ENCODE results near the gene FBXO5.

FBXO5 gene

DNA sequence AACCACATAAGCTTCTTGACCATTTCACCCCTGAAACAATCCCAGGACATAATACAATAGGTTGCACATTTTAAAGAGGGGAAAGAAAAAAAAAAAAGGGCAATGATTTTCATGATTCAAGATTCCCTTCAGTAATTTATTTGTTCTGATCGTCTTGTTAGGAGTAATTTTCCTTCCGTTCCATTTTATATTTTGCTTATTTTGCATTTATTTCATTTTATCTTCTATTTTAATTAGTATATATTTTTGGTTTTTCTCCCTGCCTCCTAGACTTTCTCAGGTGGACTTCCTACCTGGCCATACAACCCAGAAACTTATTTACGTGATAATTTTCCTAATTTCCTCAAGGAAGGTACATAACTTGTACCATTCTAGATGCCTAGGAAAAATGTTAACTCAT, 32.6 kb downstream of the FBXO5 start:
- no peaks in the 10 kb centered on the region for H3K36me3 ChIP-seq (ENCODE audit: control insufficient read depth, insufficient read depth, low read length)
- no peaks in the 10 kb centered on the region for H3K9me3 ChIP-seq (ENCODE audit: control insufficient read depth, low read length)
- no peak overlapping the region for H3K4me3 ChIP-seq (ENCODE audit: extremely low read depth, insufficient read depth, low read length, poor library complexity, severe bottlenecking)
- WGBS, 2 experiments (ENCODE audit: insufficient coverage in 2 of 2): 100% methylated on average over 1 of the region's 3 CpGs; no CpG with 5 or more reads in 1 of the 2 experiments
- peaks cover 5% of the 10 kb centered on the region for H3K4me1 ChIP-seq (ENCODE audit: control insufficient read depth, insufficient read depth, low read length, poor library complexity, severe bottlenecking)
- H3K27ac ChIP-seq (ENCODE audit: low read depth, low read length, severe bottlenecking): no peak overlapping the region

DNA sequence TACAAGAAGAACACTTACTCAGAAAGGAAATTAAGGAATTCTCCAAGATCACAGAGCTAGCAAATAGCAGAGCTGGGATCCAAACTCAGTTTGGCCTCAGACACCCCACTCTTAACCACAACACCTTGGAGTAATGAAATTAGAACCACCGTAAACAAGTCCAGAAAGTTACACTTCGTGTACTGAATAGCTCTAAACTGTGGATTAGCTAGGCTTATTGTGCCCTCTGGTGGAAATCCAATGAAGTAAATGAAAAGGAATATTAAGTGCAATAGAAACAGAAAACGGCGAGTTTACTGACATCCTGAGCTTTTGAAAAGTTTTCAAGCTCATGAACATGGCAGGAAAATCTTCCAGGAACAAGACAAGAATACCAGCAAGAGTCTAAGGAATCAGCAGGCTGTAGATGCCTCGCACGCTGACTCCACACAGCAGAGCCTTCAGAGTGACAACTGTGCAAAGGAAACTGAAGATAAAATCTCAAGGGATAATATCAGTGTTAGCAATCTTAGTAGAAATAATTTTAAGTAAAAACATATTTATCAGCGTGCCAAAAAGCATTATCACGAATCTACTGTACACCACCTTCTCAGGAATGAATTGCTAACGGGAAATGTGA, 34.6 kb downstream of the FBXO5 start:
- 54 to 61% methylated on average over 6 to 7 of the region's 9 CpGs for WGBS, 2 experiments (ENCODE audit: insufficient coverage in 2 of 2)
- Histone ChIP-seq H3K9me3 (ENCODE audit: control insufficient read depth, low read length) (no peaks in the 10 kb centered on the region), H3K27ac (ENCODE audit: low read depth, low read length, severe bottlenecking) (no peak overlapping the region), H3K4me3 (ENCODE audit: extremely low read depth, insufficient read depth, low read length, poor library complexity, severe bottlenecking) (no peak overlapping the region), H3K4me1 (ENCODE audit: control insufficient read depth, insufficient read depth, low read length, poor library complexity, severe bottlenecking) (peaks cover 5% of the 10 kb centered on the region), H3K36me3 (ENCODE audit: control insufficient read depth, insufficient read depth, low read length) (no peaks in the 10 kb centered on the region)

DNA sequence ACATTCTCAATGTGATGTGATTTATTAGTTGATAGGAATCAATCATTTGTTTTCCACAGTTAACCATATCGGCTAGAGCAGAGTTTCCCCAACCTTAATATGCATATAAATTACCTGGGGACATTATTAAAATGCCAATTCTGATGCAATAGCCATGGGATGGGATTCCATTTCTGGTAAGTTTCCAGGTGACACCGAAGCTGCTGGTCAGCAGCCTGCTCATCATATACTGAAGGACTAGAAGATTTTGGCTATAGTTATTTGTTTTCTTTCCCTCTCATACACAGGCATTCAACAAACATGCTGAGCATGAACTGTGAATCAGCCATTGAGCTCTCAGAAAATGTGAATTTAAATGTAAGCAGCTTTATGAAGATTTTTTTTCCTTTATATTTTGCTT, 35.8 kb downstream of the FBXO5 start:
- no peaks in the 10 kb centered on the region for H3K36me3 ChIP-seq (ENCODE audit: control insufficient read depth, insufficient read depth, low read length)
- WGBS, 2 experiments (ENCODE audit: insufficient coverage in 2 of 2): no CpG with 5 or more reads among the region's 2 CpGs
- no peak overlapping the region for H3K27ac ChIP-seq (ENCODE audit: low read depth, low read length, severe bottlenecking)
- no peak overlapping the region for H3K4me3 ChIP-seq (ENCODE audit: extremely low read depth, insufficient read depth, low read length, poor library complexity, severe bottlenecking)
- H3K4me1 ChIP-seq (ENCODE audit: control insufficient read depth, insufficient read depth, low read length, poor library complexity, severe bottlenecking): no peaks in the 10 kb centered on the region
- no peaks in the 10 kb centered on the region for H3K9me3 ChIP-seq (ENCODE audit: control insufficient read depth, low read length)

DNA sequence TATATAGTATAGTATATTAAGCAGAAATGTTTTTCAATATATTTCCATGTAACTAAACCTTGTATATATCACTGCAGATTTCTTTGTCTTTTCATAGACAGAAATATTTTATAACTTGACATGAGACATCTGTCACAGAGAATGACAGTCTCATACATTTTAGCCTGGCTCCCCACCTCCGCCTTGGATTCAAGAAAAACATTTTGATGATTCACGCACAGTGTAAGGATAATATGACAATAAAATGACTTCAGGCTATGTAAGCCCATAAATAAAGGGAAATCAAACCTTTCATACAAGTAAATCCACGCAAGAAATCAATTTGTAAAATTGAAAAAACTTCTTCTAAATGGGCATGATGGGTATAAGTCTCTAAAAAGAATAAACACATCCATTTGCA, 36.4 kb downstream of the FBXO5 start:
- no CpG with 5 or more reads among the region's 3 CpGs for WGBS, 2 experiments (ENCODE audit: insufficient coverage in 2 of 2)
- no peaks in the 10 kb centered on the region for H3K36me3 ChIP-seq (ENCODE audit: control insufficient read depth, insufficient read depth, low read length)
- no peak overlapping the region for H3K4me3 ChIP-seq (ENCODE audit: extremely low read depth, insufficient read depth, low read length, poor library complexity, severe bottlenecking)
- no peaks in the 10 kb centered on the region for H3K9me3 ChIP-seq (ENCODE audit: control insufficient read depth, low read length)
- H3K4me1 ChIP-seq (ENCODE audit: control insufficient read depth, insufficient read depth, low read length, poor library complexity, severe bottlenecking): no peaks in the 10 kb centered on the region
- H3K27ac ChIP-seq (ENCODE audit: low read depth, low read length, severe bottlenecking): no peak overlapping the region

DNA sequence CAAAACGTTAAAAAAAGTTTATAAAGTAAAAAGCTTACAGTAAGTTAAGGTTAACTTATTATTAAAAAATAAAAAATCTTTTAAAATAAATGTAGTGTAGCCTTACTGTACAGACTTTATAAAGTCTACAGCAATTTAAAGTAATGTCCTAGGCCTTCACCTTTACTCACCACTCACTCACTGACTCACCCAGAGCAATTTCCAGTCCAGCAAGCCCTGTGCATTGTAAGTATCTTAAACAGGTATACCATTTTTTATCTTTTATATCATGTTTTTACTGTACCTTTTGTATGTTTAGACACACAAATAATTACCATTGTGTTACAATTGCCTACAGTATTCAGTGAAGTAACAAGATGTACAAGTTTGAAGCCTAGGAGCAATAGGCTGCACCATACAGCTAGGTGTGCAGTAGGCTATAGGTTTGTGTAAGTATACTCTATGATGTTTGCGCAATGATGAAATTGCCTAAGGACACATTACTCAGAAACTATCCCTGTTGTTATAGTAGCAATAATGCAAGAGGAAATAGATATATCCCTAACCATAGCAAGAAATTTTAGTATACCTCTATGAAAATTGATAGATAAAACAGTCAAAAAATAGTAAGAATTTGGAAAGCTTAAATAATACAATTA, 39.5 kb downstream of the FBXO5 start:
- WGBS, 2 experiments (ENCODE audit: insufficient coverage in 2 of 2): no CpG with 5 or more reads among the region's 2 CpGs
- H3K36me3 ChIP-seq (ENCODE audit: control insufficient read depth, insufficient read depth, low read length): no peaks in the 10 kb centered on the region

DNA sequence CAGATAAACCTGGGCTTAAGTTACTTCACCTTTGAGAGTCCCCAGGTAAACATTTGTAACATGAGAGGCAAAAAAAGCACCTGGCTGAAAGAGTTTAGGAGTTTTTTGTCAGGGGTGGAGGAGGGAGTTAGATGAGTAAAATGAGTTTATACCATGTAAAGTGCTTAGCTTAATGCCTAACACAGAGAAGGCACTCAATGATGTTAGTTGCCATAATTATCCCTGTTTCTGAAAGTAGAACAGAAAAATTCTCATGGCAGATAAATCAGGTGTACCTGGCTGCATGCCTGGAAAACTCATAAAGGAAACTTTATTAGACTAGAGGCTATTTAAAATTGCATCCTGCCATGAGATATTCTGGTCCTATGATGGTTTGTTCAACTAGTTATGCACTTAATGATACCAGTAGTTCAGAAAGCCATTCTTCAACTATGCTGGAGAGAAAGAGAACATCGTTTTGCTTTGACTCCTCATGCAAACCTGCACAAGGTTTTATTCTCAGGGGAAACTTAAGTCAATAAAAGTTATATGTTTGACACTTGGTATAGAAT, 40.4 kb downstream of the FBXO5 start:
- no peaks in the 10 kb centered on the region for H3K9me3 ChIP-seq (ENCODE audit: control insufficient read depth, low read length)
- WGBS, 2 experiments (ENCODE audit: insufficient coverage in 2 of 2): no CpG with 5 or more reads among the region's 1 CpG
- no peaks in the 10 kb centered on the region for H3K36me3 ChIP-seq (ENCODE audit: control insufficient read depth, insufficient read depth, low read length)
- no peak overlapping the region for H3K4me3 ChIP-seq (ENCODE audit: extremely low read depth, insufficient read depth, low read length, poor library complexity, severe bottlenecking)
- no peaks in the 10 kb centered on the region for H3K4me1 ChIP-seq (ENCODE audit: control insufficient read depth, insufficient read depth, low read length, poor library complexity, severe bottlenecking)
- H3K27ac ChIP-seq (ENCODE audit: low read depth, low read length, severe bottlenecking): no peak overlapping the region

More for the DNA sequence above, 39.5 kb downstream of the FBXO5 start:
- no peaks in the 10 kb centered on the region for H3K9me3 ChIP-seq (ENCODE audit: control insufficient read depth, low read length)
- H3K27ac ChIP-seq (ENCODE audit: low read depth, low read length, severe bottlenecking): no peak overlapping the region
- no peaks in the 10 kb centered on the region for H3K4me1 ChIP-seq (ENCODE audit: control insufficient read depth, insufficient read depth, low read length, poor library complexity, severe bottlenecking)
- H3K4me3 ChIP-seq (ENCODE audit: extremely low read depth, insufficient read depth, low read length, poor library complexity, severe bottlenecking): no peak overlapping the region

DNA sequence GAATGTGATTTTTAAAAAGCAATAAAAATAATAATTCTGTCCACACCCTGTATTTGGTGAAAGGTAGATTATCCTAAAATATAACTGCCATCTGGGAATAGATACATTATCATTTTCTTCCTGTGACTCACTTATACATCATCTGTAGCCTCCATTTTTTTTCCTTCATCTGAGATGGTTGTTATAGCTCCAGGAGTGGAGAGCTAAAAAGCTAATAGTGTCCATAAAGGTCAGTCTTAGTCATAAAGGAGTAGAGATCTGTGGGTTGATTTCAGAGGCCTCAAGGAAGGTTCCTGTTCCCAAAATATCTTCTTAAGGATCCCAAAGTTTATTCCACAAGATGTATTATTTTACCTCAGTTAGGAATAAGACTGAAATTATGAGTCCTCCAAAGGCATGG, 41.1 kb downstream of the FBXO5 start:
- Histone ChIP-seq H3K36me3 (ENCODE audit: control insufficient read depth, insufficient read depth, low read length) (no peaks in the 10 kb centered on the region), H3K4me3 (ENCODE audit: extremely low read depth, insufficient read depth, low read length, poor library complexity, severe bottlenecking) (no peak overlapping the region), H3K9me3 (ENCODE audit: control insufficient read depth, low read length) (no peaks in the 10 kb centered on the region), H3K4me1 (ENCODE audit: control insufficient read depth, insufficient read depth, low read length, poor library complexity, severe bottlenecking) (no peaks in the 10 kb centered on the region), H3K27ac (ENCODE audit: low read depth, low read length, severe bottlenecking) (no peak overlapping the region)

DNA sequence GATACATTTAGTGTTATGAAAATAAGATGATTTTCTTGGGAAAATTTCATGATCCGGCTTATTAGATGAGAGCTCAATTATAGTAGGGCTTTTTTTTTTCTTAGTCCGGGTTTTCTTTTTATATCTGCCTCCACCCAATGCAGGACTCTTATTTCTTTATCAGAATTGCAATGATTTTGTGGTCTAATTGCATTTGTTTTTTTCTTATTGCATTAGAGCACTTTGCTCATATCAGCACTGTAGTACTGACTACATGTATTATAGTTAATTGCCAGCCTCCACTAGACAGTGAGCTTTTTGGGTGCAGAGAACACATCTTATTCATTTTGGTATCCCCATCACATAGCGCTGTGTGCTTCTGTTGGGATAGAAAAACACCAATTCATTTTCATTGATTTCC, 50.0 kb downstream of the FBXO5 start:
- no CpG with 5 or more reads among the region's 3 CpGs for WGBS, 2 experiments (ENCODE audit: insufficient coverage in 2 of 2)
- H3K4me1 ChIP-seq (ENCODE audit: control insufficient read depth, insufficient read depth, low read length, poor library complexity, severe bottlenecking): no peaks in the 10 kb centered on the region
- no peak overlapping the region for H3K4me3 ChIP-seq (ENCODE audit: extremely low read depth, insufficient read depth, low read length, poor library complexity, severe bottlenecking)
- no peaks in the 10 kb centered on the region for H3K9me3 ChIP-seq (ENCODE audit: control insufficient read depth, low read length)
- H3K36me3 ChIP-seq (ENCODE audit: control insufficient read depth, insufficient read depth, low read length): no peaks in the 10 kb centered on the region
- H3K27ac ChIP-seq (ENCODE audit: low read depth, low read length, severe bottlenecking): no peak overlapping the region

DNA sequence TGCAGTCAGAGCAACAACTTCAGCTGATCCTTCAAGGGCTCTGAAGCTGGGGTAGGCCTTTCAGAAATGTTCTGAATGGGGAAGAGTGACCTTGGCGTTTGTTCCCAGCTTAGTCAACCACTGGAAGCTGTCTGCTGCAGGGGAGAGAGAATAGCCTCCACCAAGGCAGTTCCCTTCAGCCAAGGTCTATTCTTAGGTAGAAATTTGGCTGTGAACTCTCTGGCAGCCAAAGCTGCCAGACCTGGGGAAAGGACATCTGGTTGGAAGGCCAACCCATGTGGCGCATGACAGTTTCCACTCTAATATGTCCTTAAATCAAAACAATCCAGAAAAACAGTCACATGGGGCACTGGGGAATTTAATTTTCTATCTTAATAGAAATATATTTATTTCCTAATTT, 60.1 kb downstream of the FBXO5 start:
- Histone ChIP-seq H3K4me3 (ENCODE audit: extremely low read depth, insufficient read depth, low read length, poor library complexity, severe bottlenecking) (no peak overlapping the region), H3K27ac (ENCODE audit: low read depth, low read length, severe bottlenecking) (no peak overlapping the region), H3K4me1 (ENCODE audit: control insufficient read depth, insufficient read depth, low read length, poor library complexity, severe bottlenecking) (no peaks in the 10 kb centered on the region), H3K36me3 (ENCODE audit: control insufficient read depth, insufficient read depth, low read length) (no peaks in the 10 kb centered on the region), H3K9me3 (ENCODE audit: control insufficient read depth, low read length) (no peaks in the 10 kb centered on the region)
- WGBS, 2 experiments (ENCODE audit: insufficient coverage in 2 of 2): 75 to 91% methylated on average over 1 of the region's 2 CpGs
